Endodermal cell (in vitro differentiated cells): ENCODE data around the gene COL23A1. TPM values are rescaled to one million over a fixed set of nuclear protein-coding genes. Genes with fewer than 3 reads are reported as not detected.

Source experiments
- DNase-seq: peaks from one replicate; pipeline ENCODE4 v3.0.0-alpha.2; 2017
- H3K27ac ChIP-seq: 2 replicates; pipeline ENCODE4 v1.5.1; 2013; ENCODE audit warnings: mild to moderate bottlenecking, low read depth, low read length, moderate library complexity
- H3K27me3 ChIP-seq: 2 replicates; pipeline ENCODE4 v1.6.1; 2013; ENCODE audit warnings: mild to moderate bottlenecking, low read length, moderate library complexity; ENCODE audit not compliant: insufficient read depth, control insufficient read depth, poor library complexity, severe bottlenecking
- H3K36me3 ChIP-seq: 2 replicates; pipeline ENCODE4 v1.7.0; 2013; ENCODE audit warnings: mild to moderate bottlenecking, low read length, moderate library complexity; ENCODE audit not compliant: control insufficient read depth, insufficient read depth
- H3K4me1 ChIP-seq: one replicate; pipeline ENCODE4 v1.7.0; 2013; ENCODE audit warnings: low read length; ENCODE audit not compliant: control insufficient read depth, insufficient read depth
- H3K4me3 ChIP-seq: 2 replicates; pipeline ENCODE4 v1.5.1; 2013; ENCODE audit warnings: mild to moderate bottlenecking, low read length, moderate library complexity
- H3K9ac ChIP-seq: 2 replicates; pipeline ENCODE4 v1.6.1; 2013; ENCODE audit warnings: mild to moderate bottlenecking, low read length, moderate library complexity; ENCODE audit not compliant: poor library complexity, severe bottlenecking; ENCODE audit errors: extremely low read depth
- H3K9me3 ChIP-seq: 2 replicates; pipeline ENCODE4 v1.6.1; 2013; ENCODE audit warnings: mild to moderate bottlenecking, low read length, moderate library complexity; ENCODE audit not compliant: control insufficient read depth
- H3K27ac Mint-ChIP-seq: 2 replicates; pipeline ENCODE4 v1.8.0; 2020; ENCODE audit warnings: mixed read lengths
- H3K27me3 Mint-ChIP-seq: 2 replicates; pipeline ENCODE4 v1.8.0; 2021; ENCODE audit warnings: mild to moderate bottlenecking, mixed read lengths; ENCODE audit not compliant: insufficient read depth
- H3K36me3 Mint-ChIP-seq: 2 replicates; pipeline ENCODE4 v1.8.0; 2020; ENCODE audit warnings: low read depth, mixed read lengths
- H3K4me1 Mint-ChIP-seq: 2 replicates; pipeline ENCODE4 v1.8.0; 2020; ENCODE audit warnings: mixed read lengths
- H3K4me3 Mint-ChIP-seq: 2 replicates; pipeline ENCODE4 v1.8.0; 2020; ENCODE audit warnings: mild to moderate bottlenecking, moderate library complexity, mixed read lengths
- H3K9me3 Mint-ChIP-seq: 2 replicates; pipeline ENCODE4 v1.8.0; 2020; ENCODE audit warnings: mild to moderate bottlenecking, mixed read lengths
- WGBS, 2 experiments: methylation state at CpG; one replicate each; pipeline versions ENCODE4 v1.1.5 to v1.1.7; 2013; ENCODE audit warnings: missing lambda C conversion rate in 2 of 2, mixed read lengths in 1 of 2; ENCODE audit not compliant: insufficient coverage in 1 of 2, insufficient read length in 1 of 2; 5-methylcytosine and 5-hydroxymethylcytosine counted together
- total RNA-seq, 2 donors: library from RNA; stranded (reverse); fragmentation: NEBNext Ultra II Directional in 1 of 2; extraction: Animal tissue kit (Norgen Biotek cat#: 25700) in 1 of 2; gene quantifications; 2 replicates in 1 of 2; 3 replicates in 1 of 2; pipeline ENCODE4 v1.2.1, GENCODE V29; 2021
- TF ChIP-seq, protein P1 (sequence below): fragments of 200-600 bp; sonication (generic); conservative IDR thresholded peaks from 2 replicates; pipeline ENCODE4 v1.5.0; 2021; ENCODE audit warnings: antibody characterized with exemption, mild to moderate bottlenecking

COL23A1 gene
- total RNA-seq, 2 donors from 2014 or later: 50.2 to 71.3 TPM

DNA sequence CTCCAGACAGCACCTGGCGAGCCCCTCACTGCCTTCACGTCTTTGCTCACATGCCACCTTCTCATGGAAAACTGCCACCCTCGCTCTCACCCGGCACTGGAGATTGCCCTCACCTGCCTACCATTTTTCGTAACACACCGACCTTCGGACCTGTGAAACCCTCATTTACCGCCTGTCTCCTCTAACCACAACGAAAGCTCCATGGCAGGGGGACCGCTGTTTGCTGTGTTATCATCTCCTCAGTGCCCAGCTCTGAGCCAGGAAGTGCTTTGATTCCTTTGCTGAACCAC is 248.4 kb downstream of the COL23A1 start:
- Histone ChIP-seq H3K27ac (no peak overlapping the region), H3K4me1 (no peaks in the 10 kb centered on the region), H3K36me3 (no peaks in the 10 kb centered on the region), H3K27me3 (no peaks in the 10 kb centered on the region), H3K9ac (no peak overlapping the region), H3K4me3 (no peak overlapping the region), H3K9me3 (no peaks in the 10 kb centered on the region)
- H3K9me3 Mint-ChIP-seq: no peaks in the 10 kb centered on the region
- TF ChIP-seq, protein P1, sequence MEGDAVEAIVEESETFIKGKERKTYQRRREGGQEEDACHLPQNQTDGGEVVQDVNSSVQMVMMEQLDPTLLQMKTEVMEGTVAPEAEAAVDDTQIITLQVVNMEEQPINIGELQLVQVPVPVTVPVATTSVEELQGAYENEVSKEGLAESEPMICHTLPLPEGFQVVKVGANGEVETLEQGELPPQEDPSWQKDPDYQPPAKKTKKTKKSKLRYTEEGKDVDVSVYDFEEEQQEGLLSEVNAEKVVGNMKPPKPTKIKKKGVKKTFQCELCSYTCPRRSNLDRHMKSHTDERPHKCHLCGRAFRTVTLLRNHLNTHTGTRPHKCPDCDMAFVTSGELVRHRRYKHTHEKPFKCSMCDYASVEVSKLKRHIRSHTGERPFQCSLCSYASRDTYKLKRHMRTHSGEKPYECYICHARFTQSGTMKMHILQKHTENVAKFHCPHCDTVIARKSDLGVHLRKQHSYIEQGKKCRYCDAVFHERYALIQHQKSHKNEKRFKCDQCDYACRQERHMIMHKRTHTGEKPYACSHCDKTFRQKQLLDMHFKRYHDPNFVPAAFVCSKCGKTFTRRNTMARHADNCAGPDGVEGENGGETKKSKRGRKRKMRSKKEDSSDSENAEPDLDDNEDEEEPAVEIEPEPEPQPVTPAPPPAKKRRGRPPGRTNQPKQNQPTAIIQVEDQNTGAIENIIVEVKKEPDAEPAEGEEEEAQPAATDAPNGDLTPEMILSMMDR: no peak
- 92 to 94% methylated on average over 8 to 10 of the region's 10 CpGs for WGBS, 2 experiments
- DNase-seq: no peak
- H3K4me1 Mint-ChIP-seq: peaks cover 3% of the 10 kb centered on the region
- no peak overlapping the region for H3K4me3 Mint-ChIP-seq
- H3K27me3 Mint-ChIP-seq: no peaks in the 10 kb centered on the region
- peaks cover 8% of the 10 kb centered on the region for H3K36me3 Mint-ChIP-seq
- no peak overlapping the region for H3K27ac Mint-ChIP-seq

DNA sequence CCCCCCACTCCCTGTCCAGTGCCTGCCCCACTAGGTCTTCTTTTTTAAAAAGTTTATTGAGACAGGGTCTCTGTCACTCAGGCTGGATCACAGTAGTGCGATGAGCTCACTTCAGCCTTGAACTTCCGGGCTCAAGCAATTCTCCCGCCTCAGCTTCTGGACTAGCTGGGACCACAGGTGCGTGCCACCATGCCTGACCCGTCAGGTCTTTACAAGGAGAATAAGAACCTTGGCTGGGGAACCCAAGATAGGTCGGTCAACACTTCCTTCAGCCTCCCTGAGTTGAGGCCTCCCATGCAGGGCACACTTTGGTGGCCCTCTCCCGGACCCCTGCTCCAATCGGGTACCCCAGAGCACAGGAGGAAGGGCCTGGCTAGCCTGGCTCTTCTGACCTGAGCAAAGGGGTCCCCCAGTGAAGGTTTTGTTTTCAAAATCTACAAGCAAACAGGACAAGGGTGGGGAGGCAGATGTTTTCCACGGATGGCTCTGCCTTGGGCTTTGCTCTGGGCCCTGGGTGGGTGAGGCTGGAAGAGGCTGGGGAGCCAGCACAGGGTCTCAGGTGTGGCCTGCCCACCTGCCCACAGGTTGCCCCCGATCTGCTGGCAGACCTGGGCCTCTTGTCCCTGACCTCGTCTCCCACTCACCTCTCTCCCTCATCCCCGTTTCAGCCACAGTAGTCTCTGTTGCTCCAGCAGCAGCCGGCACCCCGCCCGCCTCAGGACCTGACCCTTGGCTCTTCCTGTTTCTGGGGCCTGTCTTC is 248.9 kb downstream of the COL23A1 start:
- no peaks in the 10 kb centered on the region for H3K27me3 Mint-ChIP-seq
- Histone ChIP-seq H3K4me1 (no peaks in the 10 kb centered on the region), H3K27ac (no peak overlapping the region), H3K36me3 (no peaks in the 10 kb centered on the region), H3K4me3 (no peak overlapping the region), H3K9ac (no peak overlapping the region), H3K9me3 (no peaks in the 10 kb centered on the region), H3K27me3 (no peaks in the 10 kb centered on the region)
- TF ChIP-seq, protein P1: no peak
- H3K36me3 Mint-ChIP-seq: peaks cover 8% of the 10 kb centered on the region
- DNase-seq: no peak
- no peak overlapping the region for H3K4me3 Mint-ChIP-seq
- 93 to 98% methylated on average over 5 to 15 of the region's 15 CpGs for WGBS, 2 experiments
- H3K4me1 Mint-ChIP-seq: peaks cover 3% of the 10 kb centered on the region
- H3K27ac Mint-ChIP-seq: no peak overlapping the region
- no peaks in the 10 kb centered on the region for H3K9me3 Mint-ChIP-seq

DNA sequence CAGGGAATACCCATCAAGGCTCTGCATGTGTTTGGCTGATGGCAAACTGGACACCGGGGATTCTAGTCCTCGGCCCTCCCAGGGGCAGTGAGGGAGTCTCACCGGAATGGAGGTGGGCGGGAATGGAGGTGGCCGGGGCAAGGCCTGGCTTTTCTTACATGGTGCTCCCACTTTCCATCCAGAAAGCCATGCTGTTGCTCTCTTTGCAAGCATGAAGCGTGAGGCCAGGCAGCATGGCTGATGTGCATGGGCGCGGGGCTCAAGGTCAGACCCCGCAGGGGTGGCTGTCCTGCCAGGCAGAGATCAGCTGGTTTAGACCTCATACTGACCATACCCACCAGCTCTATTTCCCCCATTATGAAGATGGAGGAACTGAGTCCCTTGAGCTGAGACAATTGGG is 249.6 kb downstream of the COL23A1 start:
- Mint-ChIP-seq H3K9me3 (no peaks in the 10 kb centered on the region), H3K27me3 (no peaks in the 10 kb centered on the region), H3K4me3 (no peak overlapping the region), H3K36me3 (peaks cover 8% of the 10 kb centered on the region), H3K4me1 (peaks cover 3% of the 10 kb centered on the region), H3K27ac (no peak overlapping the region)
- TF ChIP-seq, protein P1: no peak
- H3K4me3 ChIP-seq: no peak overlapping the region
- WGBS, 2 experiments: 94 to 95% methylated on average over 3 to 9 of the region's 9 CpGs
- no peak for DNase-seq
- H3K27me3 ChIP-seq: no peaks in the 10 kb centered on the region
- no peak overlapping the region for H3K9ac ChIP-seq
- no peaks in the 10 kb centered on the region for H3K36me3 ChIP-seq
- no peaks in the 10 kb centered on the region for H3K4me1 ChIP-seq
- H3K27ac ChIP-seq: no peak overlapping the region
- no peaks in the 10 kb centered on the region for H3K9me3 ChIP-seq
